Measurements from ENCODE around the gene SERGEF.

SERGEF gene

DNA sequence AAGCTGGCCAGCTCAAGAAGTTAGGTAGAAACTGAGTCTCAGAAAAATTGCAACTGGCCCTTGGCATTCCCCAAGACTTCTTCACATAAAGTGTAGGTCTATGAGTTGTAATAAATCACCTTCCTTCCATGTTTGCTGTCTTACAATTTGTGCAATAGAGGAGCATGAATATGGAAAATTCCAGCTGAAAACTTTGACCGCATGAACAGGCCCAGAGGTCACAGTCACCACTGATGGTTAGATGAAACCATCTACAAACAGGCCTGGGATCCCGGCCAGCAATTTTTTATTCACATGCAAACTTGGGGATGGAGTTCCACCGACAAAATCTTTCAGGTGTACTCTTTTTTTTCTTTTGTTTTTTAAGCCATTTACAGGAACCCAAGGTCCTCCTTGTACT, 88.1 kb downstream of the SERGEF start:
- no peak for DNase-seq
- Histone ChIP-seq H3K27ac (no peak overlapping the region), H3K9me3 (ENCODE audit: severe bottlenecking) (no peaks in the 10 kb centered on the region), H3K36me3 (peaks cover 20% of the 10 kb centered on the region), H3K4me3 (ENCODE audit: low read depth, low read length) (no peak overlapping the region), H3K27me3 (ENCODE audit: insufficient read depth, low read depth, severe bottlenecking) (no peaks in the 10 kb centered on the region)
- TF ChIP-seq, protein P1, sequence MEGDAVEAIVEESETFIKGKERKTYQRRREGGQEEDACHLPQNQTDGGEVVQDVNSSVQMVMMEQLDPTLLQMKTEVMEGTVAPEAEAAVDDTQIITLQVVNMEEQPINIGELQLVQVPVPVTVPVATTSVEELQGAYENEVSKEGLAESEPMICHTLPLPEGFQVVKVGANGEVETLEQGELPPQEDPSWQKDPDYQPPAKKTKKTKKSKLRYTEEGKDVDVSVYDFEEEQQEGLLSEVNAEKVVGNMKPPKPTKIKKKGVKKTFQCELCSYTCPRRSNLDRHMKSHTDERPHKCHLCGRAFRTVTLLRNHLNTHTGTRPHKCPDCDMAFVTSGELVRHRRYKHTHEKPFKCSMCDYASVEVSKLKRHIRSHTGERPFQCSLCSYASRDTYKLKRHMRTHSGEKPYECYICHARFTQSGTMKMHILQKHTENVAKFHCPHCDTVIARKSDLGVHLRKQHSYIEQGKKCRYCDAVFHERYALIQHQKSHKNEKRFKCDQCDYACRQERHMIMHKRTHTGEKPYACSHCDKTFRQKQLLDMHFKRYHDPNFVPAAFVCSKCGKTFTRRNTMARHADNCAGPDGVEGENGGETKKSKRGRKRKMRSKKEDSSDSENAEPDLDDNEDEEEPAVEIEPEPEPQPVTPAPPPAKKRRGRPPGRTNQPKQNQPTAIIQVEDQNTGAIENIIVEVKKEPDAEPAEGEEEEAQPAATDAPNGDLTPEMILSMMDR (IDR thresholded peaks at IDR 0.05; ENCODE audit: low read depth, low read length) = no peak

DNA sequence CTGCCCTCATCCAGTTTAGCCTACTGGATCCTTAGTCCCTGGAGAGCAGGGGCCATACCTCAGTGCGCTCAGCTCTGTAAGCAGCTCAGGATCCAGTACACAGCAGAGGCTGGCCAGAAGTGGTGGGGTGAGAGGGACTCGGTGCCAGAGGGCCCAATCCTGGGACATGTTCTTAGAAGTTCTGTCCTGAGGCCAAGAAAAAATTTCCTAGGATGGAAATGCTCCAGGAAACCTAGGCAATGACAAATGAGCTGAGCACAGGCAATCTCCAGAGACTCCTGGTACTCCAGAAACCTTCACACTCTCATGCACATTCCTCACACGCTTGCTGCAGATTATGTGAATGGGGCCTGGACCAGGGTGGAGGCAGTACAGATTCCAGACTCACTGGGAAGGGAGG, 89.6 kb downstream of the SERGEF start:
- no peaks in the 10 kb centered on the region for H3K27me3 ChIP-seq (ENCODE audit: insufficient read depth, low read depth, severe bottlenecking)
- TF ChIP-seq, protein P1 (IDR thresholded peaks at IDR 0.05; ENCODE audit: low read depth, low read length) = no peak
- H3K4me3 ChIP-seq (ENCODE audit: low read depth, low read length) = no peak overlapping the region
- no peak for DNase-seq
- no peaks in the 10 kb centered on the region for H3K9me3 ChIP-seq (ENCODE audit: severe bottlenecking)
- H3K27ac ChIP-seq = no peak overlapping the region
- H3K36me3 ChIP-seq = peaks cover 21% of the 10 kb centered on the region

DNA sequence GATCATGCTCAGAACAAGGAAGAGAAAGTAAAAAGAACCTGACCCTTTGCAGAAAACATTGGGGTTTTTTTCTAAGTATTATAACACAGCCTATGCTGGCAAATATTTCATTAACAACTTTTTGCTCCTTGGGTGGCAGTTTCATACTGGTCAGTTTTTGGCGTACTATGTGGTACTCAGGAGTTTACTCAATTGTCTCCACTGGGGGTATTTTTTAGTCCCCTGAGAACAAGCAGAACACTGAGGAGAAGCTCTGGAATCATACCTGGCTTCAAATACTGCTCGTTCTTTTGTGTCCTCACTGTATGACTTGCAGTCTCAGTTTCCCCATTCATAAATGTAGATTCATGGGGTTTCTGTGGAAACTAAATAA, 90.4 kb downstream of the SERGEF start:
- Histone ChIP-seq H3K27ac (no peak overlapping the region), H3K4me3 (ENCODE audit: low read depth, low read length) (no peak overlapping the region), H3K9me3 (ENCODE audit: severe bottlenecking) (no peaks in the 10 kb centered on the region), H3K36me3 (peaks cover 29% of the 10 kb centered on the region), H3K27me3 (ENCODE audit: insufficient read depth, low read depth, severe bottlenecking) (no peaks in the 10 kb centered on the region)
- TF ChIP-seq, protein P1 (IDR thresholded peaks at IDR 0.05; ENCODE audit: low read depth, low read length) = no peak
- no peak for DNase-seq

DNA sequence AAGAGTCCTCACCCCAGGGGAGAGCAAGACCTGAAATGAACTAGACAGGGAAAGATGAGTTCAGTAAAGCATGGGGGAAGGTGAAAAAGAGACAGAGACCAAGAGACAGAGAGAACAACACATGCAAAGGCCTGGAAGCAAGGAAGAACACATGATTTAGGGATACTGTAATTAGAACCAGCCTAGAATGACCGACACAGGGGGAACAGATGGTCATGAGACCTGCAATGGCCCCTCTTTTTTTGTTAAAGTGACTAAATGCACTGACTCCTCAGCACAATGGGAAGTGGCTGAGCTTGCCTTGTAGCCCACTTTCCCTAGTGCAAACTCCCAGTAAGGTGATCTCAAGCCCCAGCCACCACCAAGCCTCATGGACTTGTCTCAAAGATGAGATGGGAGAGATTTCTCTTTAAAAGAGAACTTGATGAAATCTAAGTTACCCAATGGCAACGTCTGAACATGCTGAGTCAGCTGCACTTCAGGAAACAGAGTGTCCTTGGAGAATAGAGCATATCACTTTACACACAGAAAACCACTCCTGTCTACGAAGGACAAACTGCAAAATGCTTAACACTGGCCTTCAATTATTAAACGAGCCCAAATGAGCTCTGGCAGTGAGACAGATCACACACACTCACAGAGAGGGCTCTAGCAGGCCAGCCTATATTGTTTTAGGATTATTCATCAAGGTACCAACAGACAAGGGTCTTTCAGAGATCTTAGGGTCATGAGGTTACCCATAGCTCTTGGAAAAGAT, 91.0 kb downstream of the SERGEF start:
- DNase-seq = no peak
- peaks cover 33% of the 10 kb centered on the region for H3K36me3 ChIP-seq
- no peak overlapping the region for H3K4me3 ChIP-seq (ENCODE audit: low read depth, low read length)
- no peak overlapping the region for H3K27ac ChIP-seq
- TF ChIP-seq, protein P1 (IDR thresholded peaks at IDR 0.05; ENCODE audit: low read depth, low read length) = no peak
- no peaks in the 10 kb centered on the region for H3K9me3 ChIP-seq (ENCODE audit: severe bottlenecking)
- H3K27me3 ChIP-seq (ENCODE audit: insufficient read depth, low read depth, severe bottlenecking) = no peaks in the 10 kb centered on the region

DNA sequence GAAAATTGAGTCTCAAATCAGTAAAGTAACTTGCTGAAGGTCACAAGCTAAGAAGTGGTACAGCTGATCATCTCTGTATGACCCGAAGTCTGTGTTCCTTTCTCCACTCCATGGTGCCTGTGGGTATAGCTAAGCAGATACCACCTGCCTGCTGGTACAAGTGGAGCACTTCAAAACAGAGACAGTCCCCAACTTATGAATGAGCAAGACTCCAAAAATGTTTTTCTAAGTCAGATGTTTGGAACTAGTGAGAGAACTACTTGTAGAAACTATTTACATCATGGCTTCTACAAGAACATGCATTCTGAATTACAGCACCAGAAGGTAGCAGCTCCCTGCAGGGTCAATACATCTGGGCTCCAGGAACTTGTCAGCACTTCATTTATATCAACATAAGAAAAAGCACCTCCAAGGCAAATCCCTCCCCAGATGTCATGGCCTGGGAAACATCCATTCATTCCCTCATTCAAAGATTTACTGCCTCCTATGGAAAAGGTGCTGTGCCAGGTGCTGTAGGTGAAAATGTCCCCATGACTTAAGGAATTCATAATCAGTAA, 94.7 kb downstream of the SERGEF start:
- no peak for DNase-seq
- H3K27me3 ChIP-seq (ENCODE audit: insufficient read depth, low read depth, severe bottlenecking) = no peaks in the 10 kb centered on the region
- H3K4me3 ChIP-seq (ENCODE audit: low read depth, low read length) = no peak overlapping the region
- H3K9me3 ChIP-seq (ENCODE audit: severe bottlenecking) = no peaks in the 10 kb centered on the region
- peaks cover 31% of the 10 kb centered on the region for H3K36me3 ChIP-seq
- H3K27ac ChIP-seq = no peak overlapping the region
- TF ChIP-seq, protein P1 (IDR thresholded peaks at IDR 0.05; ENCODE audit: low read depth, low read length) = no peak

All from WERI-Rb-1 (cell line).